Renal cortical epithelial cell (primary cell): ENCODE results near the gene CENPS. TPM values are rescaled to one million over a fixed set of nuclear protein-coding genes. Genes with fewer than 3 reads are reported as not detected.
A peak's percentile ranks its signal among the peaks of the same experiment; 100 is the strongest.
"Not testable (repeated sequence)": the region's sequence is repeated elsewhere in the genome, so short reads cannot be mapped to it uniquely, and the experiment has no call there.

ENCODE experiments used
- DNase-seq: peaks from one replicate; pipeline ENCODE4 v3.0.0-alpha.2; 2011; ENCODE audit warnings: low read depth
- total RNA-seq: library from RNA; depleted of rRNA; stranded (reverse); fragments of >200 nt; gene quantifications from 2 replicates; pipeline ENCODE4 v1.2.3, GENCODE V29; 2014

The CENPS gene
- total RNA-seq, 1 donor from 2014 or later: 16.7 TPM

GRCh38 chr1:10450836-10451235, 20.6 kb downstream of the CENPS start:
- no peak for DNase-seq

- DNase-seq: no peak
These were observed 21.1 kb downstream of the CENPS start for GRCh38 chr1:10451287-10451686.

DNA sequence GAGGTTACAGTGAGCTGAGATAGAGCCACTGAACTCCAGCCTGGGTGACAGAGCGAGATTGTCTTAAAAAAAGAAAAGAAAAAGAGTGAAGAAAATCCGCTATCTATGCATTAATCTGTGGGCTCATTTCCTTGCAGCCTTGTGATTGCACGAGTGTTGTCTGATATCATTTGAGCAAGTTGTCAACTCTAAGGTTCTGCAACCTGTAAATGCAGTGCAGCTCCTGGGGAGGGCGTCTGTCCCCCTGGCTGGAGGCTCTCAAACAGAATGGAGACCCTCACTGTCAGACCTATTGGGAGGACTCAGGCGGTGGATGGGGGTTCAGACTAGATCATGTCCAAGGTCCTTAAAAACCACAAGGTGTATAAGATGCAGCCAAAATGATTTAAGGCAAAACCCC, 25.8 kb downstream of the CENPS start:
- DNase-seq: no peak

DNA sequence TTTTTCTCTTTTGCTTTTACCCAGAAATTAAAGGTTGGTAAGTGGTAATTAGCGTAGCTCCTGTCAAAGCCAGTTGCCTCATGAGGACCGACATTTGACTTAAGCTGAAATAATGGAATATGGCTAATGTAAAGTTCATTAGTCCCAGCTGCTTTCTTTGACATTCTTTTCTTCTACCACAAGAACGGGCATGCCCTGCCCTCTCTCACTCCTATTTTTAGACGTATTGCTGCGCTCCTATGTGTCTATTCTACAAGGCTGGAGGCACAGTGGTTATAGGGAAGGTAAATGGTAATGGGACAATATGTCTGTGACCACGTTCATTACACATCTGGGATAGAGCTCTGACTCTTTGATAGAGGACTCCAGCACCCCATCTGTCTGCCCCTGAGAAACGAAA, 26.4 kb downstream of the CENPS start:
- no peak for DNase-seq

GRCh38 chr1:10457462-10457861, 27.2 kb downstream of the CENPS start:
- DNase-seq: not testable (repeated sequence)

DNA sequence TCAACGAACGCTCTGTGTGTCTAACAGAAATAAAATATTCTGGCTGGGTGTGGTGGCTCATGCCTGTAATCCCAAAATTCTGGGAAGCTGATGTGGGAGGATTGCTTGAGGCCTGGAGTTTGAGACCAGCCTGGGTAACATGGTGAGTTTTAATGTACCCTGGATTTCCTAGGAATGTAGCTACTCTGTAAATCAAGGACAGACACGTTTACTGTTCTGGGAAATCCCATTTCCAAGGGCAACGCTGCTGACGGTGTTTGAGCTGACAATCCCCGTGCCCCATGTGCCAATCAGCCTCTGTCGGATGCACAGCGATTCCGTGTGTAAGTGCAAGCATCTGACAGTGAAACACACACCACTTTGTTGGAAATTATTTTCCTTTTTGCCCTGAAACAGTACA, 27.6 kb downstream of the CENPS start:
- DNase-seq: no peak

- DNase-seq: peak; percentile 98
These were observed 29.0 kb downstream of the CENPS start for GRCh38 chr1:10459184-10459583.

DNA sequence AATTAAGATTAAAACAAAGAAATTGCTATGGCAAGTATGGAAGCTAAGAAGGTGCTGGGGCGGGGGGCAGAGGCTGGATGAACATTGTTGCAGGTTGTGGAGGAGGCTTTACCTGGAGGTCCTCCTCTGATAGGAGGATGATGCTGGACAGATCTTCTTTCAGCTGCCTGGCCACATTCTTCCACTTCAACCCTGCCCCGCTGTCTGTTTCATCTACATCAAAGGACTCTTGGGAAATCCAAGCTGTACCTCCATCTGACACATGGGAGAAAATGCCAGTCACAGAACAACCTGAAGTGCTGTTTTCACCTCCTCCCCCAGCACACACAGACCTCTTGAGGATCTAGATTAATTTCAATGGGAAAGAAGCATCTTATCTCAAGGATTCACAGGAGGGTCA, 36.8 kb downstream of the CENPS start:
- no peak for DNase-seq

GRCh38 chr1:10470043-10470442, 39.8 kb downstream of the CENPS start:
- DNase-seq: no peak

- DNase-seq: peak; percentile 32
These were observed 41.4 kb downstream of the CENPS start for GRCh38 chr1:10471411-10472219.

DNA sequence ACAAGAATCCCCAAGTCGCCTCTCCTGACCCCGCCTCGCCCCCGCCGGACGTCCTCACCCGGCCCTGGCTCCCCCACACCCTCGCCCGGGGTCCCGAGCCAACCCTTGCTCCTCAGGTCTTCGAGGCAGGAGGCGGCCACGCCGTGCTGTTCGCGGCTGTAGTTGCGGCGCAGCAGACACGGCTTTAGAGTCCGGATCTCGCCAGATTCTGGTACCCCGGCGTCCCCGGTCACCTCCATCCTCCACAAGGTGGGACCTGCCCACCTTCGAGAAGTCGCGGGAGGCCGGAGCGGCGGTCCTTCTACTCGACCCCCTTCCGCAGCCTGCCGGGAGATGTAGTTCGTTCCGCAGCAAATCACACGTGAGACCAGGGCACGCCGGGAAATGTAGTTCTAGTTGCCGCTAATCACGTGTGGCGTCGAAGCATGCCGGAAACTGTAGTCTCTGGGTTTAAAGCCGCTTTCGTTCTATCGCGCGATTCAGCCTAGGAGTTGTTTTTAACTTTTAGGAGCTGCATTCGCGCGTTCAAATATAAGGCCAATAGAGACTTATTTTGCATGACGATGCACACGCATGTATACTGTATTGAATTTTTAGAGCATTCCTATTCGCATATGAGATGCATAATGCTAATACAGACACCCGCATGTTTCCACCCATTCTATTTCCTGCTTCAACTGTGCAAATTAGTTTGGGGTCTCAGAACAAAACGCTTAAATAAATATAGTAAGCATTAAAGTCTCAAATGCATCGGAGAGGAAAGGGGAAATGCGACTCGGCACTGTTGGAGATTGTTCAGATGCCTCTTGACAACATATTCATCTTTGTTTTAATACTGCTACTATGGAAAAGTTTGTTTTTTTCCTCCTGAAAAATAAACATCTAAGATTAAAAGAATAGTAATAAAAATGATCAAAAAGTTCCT, 42.2 kb downstream of the CENPS start, which contains the start of gene DFFA:
Gene DFFA (minus strand): TSS at position 310 of the 925 bp plus-strand sequence. CDS start 71 bp downstream, at position 239.
- peak; percentile 95 for DNase-seq

GRCh38 chr1:10473145-10473765, 43.0 kb downstream of the CENPS start:
- DNase-seq: no peak

DNA sequence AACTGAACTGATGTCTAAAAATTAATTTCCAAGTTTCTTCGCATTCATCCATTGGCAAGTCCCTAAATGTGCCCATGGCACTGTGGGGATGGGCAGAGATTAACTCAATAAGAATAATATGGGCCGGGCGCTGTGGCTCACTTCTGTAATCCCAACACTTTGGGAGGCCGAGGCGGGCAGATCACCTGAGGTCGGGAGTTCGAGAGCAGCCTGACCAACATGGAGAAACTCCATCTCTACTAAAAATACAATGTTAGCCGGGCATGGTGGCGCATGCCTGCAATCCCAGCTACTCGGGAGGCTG, 44.0 kb downstream of the CENPS start:
- DNase-seq: not testable (repeated sequence)

DNA sequence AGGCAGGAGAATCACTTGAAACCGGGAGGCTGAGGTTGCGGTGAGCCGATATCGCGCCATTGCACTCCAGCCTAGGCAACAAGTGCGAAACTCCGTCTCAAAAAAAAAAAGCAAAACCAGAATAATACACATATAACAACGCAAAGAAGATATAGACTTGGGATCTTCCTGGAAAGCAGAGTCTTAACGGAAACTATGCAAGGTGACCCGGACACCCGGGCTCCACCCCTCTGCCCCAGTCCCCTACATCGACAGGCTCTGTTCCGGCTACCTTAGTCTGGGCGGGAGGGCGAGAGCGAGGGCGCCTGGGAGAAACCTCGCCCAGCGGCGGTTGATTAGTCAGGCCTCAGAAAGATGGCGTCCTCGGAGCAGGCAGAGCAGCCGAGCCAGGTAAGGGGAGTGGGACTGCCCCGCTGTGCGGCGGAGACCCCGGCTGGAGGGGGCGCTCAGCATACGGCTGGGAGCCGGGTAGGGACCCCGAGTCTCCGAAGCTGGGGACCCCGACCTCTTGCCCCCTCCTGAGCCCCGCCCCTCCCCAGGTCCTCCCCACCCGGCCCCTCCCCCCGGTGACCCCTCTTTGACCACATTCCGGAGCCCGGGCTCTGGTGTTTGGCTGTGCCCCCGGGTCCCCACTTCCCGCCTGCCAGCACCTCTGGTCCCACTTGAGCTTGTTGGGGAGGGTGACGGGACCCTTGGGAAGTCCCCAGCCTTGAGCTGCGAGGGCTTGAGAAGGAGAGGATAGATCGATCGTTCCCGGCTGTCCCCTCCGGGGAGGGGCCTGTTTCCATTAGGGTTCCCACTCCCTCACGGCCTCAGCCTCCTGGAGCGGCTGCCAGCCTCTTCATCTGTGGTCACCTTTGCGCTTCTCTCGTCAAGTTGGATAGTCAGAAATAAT, 44.6 kb downstream of the CENPS start, which contains the start of gene PEX14:
Gene PEX14 (plus strand): TSS at position 338 of the 895 bp plus-strand sequence. CDS start 17 bp downstream, at position 355.
- DNase-seq: peak; percentile 66

- DNase-seq: no peak
These were observed 45.3 kb downstream of the CENPS start for GRCh38 chr1:10475510-10475909.

GRCh38 chr1:10479296-10479695, 49.1 kb downstream of the CENPS start:
- DNase-seq: no peak

DNA sequence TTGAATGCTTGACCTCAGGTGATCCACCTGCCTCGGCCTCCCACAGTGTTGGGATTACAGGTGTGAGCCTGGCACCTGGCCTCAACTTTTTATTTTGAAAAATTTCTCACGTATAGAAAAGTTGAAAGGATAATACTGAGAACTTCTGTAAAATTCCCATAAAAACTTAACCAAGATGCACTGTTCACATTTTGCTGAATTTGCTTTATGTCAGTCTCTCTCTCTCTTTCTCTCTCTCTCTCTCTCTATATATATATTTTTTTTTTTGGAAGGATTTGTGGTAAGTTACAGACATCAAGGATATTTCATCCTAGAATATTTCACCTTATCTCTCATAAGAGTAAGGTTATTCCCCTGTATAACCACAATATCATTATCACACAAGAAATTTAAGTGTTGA, 50.4 kb downstream of the CENPS start:
- no peak for DNase-seq

DNA sequence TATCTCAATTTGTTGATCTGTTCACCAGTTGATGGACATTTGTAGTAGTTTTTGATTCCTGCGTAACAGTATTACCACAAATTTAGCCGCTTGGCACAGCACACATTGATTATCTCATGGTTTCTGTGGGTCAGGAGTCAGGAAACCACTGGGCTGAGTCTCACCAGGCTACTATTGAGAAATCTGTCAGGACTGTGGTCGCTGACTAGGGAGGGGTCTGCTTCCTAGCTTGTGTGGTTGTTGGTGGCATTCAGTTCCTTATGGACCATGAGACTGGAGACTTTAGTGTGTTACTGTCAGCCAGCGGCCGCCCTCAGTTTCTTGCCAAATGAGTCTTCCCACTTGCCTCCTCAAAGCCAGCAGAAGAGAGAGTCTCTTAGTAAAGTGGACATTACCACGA, 54.3 kb downstream of the CENPS start:
- DNase-seq: no peak

GRCh38 chr1:10489291-10490055, 59.2 kb downstream of the CENPS start:
- no peak for DNase-seq

- no peak for DNase-seq
These were observed 60.2 kb downstream of the CENPS start for GRCh38 chr1:10490286-10490970.
